ENCODE results near the gene COL2A1. TPM values are rescaled to one million over a fixed set of nuclear protein-coding genes. Genes with fewer than 3 reads are reported as not detected.

Gene COL2A1
- total RNA-seq, 1 experiment from 2014 or later: 0.12 TPM

- Mint-ChIP-seq H3K9me3 (ENCODE audit: unreplicated experiment) (no peaks in the 10 kb centered on the region), H3K4me1 (ENCODE audit: insufficient read depth, unreplicated experiment) (peaks cover 25% of the 10 kb centered on the region), H3K27ac (ENCODE audit: low read depth, unreplicated experiment) (no peak overlapping the region), H3K36me3 (ENCODE audit: insufficient read depth, unreplicated experiment) (peaks cover under 1% of the 10 kb centered on the region), H3K27me3 (ENCODE audit: insufficient read depth, unreplicated experiment) (no peaks in the 10 kb centered on the region), H3K4me3 (ENCODE audit: unreplicated experiment) (no peak overlapping the region)
- BruUV-seq (replicated peaks): no TSS peak
- ChIA-PET POLR2A (interaction anchor here (0.7 to 2.3 kb wide), 3 partner anchors 9 to 198 kb away, joined by 4 to 12 read pairs (median 8); partner anchors contain the start of genes TMEM106C and VDR), CTCF (interaction anchor here (0.5 to 3.2 kb wide), 6 partner anchors 9 to 116 kb away, joined by 3 to 23 read pairs (median 3); partner anchors contain the start of genes TMEM106C and VDR)
- no peak for TF ChIP-seq CTCF (IDR thresholded peaks at IDR 0.05; ENCODE audit: unreplicated experiment)
- intact Hi-C loops (cut with micrococcal nuclease): no loop called here
- no peak for DNase-seq (ENCODE audit: unreplicated experiment)
Measured at GRCh38 chr12:47954467-47955045, 49.7 kb downstream of the COL2A1 start.

- intact Hi-C loops (cut with micrococcal nuclease): no loop called here
- no peak for DNase-seq (ENCODE audit: unreplicated experiment)
- Mint-ChIP-seq H3K36me3 (ENCODE audit: insufficient read depth, unreplicated experiment) (peaks cover 5% of the 10 kb centered on the region), H3K27ac (ENCODE audit: low read depth, unreplicated experiment) (no peak overlapping the region), H3K27me3 (ENCODE audit: insufficient read depth, unreplicated experiment) (no peaks in the 10 kb centered on the region), H3K4me1 (ENCODE audit: insufficient read depth, unreplicated experiment) (peaks cover 29% of the 10 kb centered on the region), H3K9me3 (ENCODE audit: unreplicated experiment) (no peaks in the 10 kb centered on the region), H3K4me3 (ENCODE audit: unreplicated experiment) (no peak overlapping the region)
- ChIA-PET CTCF (interaction anchor here (0.5 to 3.2 kb wide), 5 partner anchors 9 to 211 kb away, joined by 3 to 23 read pairs (median 4); partner anchors contain the start of genes TMEM106C and VDR), POLR2A (interaction anchor here (2.2 to 2.3 kb wide), 2 partner anchors 10 to 50 kb away, joined by 8 to 12 read pairs; partner anchors contain the start of genes TMEM106C and VDR)
- TF ChIP-seq CTCF (IDR thresholded peaks at IDR 0.05; ENCODE audit: unreplicated experiment): no peak
- no TSS peak for BruUV-seq (replicated peaks)
Measured at GRCh38 chr12:47954058-47954457, 50.2 kb downstream of the COL2A1 start.

GRCh38 chr12:47950856-47951468 is 53.3 kb downstream of the COL2A1 start:
- H3K4me3 Mint-ChIP-seq (ENCODE audit: unreplicated experiment): no peak overlapping the region
- ChIA-PET CTCF (interaction anchor here (0.5 to 5.9 kb wide), 12 partner anchors 12 to 667 kb away, joined by 3 to 50 read pairs (median 4); partner anchors contain the start of genes TMEM106C and VDR), POLR2A (interaction anchor here (2.0 to 2.7 kb wide), 2 partner anchors 46 to 52 kb away, joined by 8 to 25 read pairs; partner anchors contain the start of gene VDR)
- peaks cover 6% of the 10 kb centered on the region for H3K36me3 Mint-ChIP-seq (ENCODE audit: insufficient read depth, unreplicated experiment)
- no peak for DNase-seq (ENCODE audit: unreplicated experiment)
- H3K27ac Mint-ChIP-seq (ENCODE audit: low read depth, unreplicated experiment): no peak overlapping the region
- no peaks in the 10 kb centered on the region for H3K27me3 Mint-ChIP-seq (ENCODE audit: insufficient read depth, unreplicated experiment)
- H3K4me1 Mint-ChIP-seq (ENCODE audit: insufficient read depth, unreplicated experiment): peaks cover 41% of the 10 kb centered on the region
- H3K9me3 Mint-ChIP-seq (ENCODE audit: unreplicated experiment): no peaks in the 10 kb centered on the region
- no TSS peak for BruUV-seq (replicated peaks)
- intact Hi-C loops (cut with micrococcal nuclease): no loop called here
- TF ChIP-seq CTCF (IDR thresholded peaks at IDR 0.05; ENCODE audit: unreplicated experiment): no peak

Measured in MCF 10A (cell line).